ENCODE results near the gene RNF10.

- TF ChIP-seq CTCF (IDR thresholded peaks at IDR 0.05) (no peak), EP300 (IDR thresholded peaks at IDR 0.05) (no peak)
These were observed 36.5 kb upstream of the RNF10 start for GRCh38 chr12:120497524-120498150.
